KG1 (cell line): ENCODE measurements around the gene CAT.

Experiments
- DNase-seq: peaks from one replicate; lab custom pipeline; 2025; lab: John Stamatoyannopoulos, UW

CAT gene

GRCh38 chr11:34459507-34460162 is 20.9 kb downstream of the CAT start:
- no peak for DNase-seq

- DNase-seq = no peak
Measured at GRCh38 chr11:34460278-34460677, 21.5 kb downstream of the CAT start.

- DNase-seq = no peak
Measured at GRCh38 chr11:34461215-34461614, 22.5 kb downstream of the CAT start.

DNA sequence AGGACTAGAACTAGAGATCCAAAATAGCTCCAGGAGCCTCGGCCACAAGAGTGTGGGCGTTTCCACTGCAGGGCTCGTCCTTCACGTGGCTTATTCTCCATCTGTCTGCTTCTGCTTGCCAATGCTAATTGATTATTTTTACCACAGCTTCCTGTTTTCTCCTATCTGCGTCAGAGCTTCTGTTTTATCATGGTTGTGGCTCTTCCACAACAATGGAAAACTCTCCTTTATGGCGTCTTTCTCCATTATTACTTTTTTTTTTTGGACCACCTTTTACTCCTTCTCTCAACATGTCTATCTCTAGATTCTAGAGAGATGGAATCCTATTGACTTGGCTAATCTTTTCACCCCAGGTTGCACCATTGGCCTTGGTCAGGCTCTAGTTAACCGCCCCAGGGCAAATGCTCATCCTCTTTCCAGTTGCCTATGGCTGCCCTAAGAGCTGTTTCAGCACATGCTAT is 25.9 kb downstream of the CAT start:
- no peak for DNase-seq

GRCh38 chr11:34466802-34467488 is 28.2 kb downstream of the CAT start:
- DNase-seq = no peak

- DNase-seq = no peak
Measured at GRCh38 chr11:34468209-34468841, 29.6 kb downstream of the CAT start.

DNA sequence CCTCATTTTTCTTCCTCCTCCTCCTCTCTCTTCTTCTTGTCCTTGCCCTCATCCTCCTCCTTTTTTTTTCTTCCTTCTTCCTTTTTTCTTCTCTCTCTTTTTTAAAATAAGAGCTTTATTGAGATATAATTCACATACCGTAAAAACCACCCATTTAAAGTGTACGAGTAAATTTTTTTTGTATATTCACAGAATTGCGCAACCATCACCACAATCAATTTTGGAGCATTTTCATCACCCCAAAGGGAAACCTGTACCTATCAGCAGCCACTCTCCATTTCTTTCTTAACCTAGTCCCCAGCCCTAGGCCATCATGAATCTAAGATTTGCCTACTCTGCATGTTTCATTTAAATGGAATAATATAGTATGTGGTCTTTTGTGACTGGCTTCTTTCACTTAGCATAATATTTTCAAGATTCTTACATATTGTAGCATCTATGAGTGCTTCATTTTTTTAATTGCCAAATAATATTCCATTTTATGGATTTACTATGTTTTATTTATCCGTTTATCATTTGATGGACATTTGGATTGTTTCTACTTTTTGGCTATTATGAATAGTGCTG is 35.0 kb downstream of the CAT start:
- DNase-seq = no peak

DNA sequence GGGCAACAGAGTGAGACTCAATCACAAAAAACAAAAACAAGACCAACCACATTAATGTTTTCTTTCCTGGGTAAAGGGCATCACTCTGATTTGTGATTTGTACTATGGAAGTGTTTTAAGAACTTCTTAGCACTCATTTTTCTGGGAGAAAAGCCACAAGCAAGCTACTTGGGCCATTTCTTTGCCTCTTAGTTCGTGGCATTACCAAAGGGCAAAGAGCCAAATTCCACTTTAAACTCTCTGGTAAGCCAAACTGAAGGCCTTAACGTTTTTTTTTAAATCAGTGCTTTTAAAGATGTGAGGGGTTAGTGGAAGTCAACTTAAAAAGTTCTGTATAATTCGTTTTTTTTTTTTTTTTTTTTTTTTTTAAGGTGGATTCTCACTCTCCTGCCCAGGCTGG is 36.9 kb downstream of the CAT start:
- no peak for DNase-seq

DNA sequence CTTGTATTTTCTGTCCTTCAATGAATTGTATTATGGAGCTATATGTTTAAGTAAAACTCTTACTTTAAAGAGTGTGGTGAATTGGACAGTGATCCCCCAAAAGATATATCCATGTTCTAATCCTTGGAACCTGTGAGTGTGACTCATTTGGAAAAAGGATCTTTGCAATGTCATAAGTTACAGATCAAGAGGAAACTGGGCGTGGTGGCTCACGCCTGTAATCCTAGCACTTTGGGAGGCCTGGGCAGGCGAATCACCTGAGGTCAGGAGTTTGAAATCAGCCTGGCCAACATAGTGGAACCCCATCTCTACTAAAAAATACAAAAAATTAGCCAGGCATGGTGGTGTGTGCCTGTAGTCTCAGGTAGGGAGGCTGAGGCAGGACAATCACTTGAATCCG is 38.1 kb downstream of the CAT start:
- no peak for DNase-seq

DNA sequence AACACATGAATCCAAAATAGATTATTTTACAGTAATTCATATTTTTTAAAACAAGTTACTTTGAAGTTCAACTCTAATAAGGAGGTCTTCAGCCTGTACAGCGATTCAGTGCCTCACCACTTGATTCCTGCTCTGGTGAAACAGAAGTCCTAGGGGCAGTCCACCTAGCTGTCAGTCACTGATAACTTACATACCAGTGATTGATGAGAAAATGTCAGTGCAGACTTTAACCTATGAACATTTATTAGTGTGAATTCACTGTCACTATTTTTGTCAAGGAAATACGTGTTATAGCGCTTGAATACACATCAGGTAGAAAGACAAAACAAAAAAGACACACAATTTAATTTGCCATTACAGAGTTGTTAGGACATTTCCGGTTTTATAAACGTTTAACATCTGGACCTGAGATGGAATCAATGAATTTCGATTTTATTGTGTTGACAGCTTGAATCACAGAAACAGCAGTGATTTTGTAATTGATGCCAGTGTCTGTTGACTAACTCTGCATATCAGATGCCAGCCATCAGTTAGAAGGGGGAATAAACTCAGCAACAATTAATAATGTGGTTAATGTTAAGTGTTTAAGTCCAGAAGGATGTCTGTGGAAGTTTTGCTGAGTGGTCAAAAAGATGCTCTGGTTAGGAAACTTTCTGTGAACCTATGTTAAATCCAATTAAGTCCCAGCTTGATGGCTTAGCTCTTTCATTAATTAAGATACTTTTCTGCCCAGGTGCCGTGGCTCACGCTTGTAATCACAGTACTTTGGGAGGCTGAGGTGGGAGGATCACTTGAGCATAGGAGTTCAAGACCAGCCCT is 40.3 kb downstream of the CAT start:
- no peak for DNase-seq

DNA sequence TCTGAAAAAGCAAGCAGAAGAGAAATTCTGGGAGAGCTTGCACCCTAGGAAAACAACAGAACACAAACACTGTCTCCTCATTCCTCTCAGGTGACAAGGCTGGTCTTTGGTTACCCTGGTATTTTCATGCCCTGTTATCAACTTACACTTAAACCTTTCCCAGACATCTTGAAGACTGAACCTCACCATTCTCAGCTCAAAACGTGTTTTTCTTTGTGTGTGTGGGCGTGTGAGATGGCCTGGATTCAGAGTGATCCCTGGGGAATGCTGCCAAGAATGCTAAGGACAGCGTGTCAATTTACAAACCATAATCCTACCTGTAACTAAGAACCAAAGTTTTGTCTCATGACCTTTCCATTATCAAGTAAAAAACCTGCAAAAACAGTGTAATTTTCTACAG is 41.6 kb downstream of the CAT start:
- DNase-seq = no peak

- no peak for DNase-seq
Measured at GRCh38 chr11:34481307-34481706, 42.6 kb downstream of the CAT start.

DNA sequence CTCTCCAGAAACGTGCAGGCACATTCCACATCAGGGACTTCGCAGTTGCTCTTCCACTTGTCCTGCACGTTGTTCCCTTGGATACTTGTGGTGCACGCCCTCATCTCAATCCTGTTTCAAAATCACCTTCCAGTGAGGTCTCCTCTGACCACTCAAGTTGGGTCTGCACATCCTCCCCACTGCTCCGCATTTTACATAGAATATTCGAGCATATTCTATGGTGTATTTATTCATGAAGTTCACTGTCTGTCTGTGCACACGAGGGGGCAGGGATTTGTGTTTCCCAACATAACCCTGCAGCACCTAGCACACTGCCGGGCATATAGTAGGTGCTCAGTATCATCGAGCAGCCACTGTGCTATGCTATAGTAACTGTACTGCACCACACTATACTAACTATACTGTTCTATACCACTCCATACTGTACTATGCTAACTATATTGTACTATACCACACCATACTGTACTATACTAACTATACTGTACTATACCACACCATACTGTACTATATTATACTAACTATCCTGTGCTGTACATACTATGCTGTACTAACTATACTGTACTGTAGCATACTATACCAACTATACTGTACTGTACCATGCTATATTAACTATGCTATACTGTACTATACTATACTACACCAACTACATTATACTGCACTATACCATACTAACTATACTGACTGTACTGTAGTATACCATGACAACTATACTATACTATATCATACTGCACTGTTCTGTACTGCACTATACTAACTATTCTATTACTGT is 44.6 kb downstream of the CAT start:
- DNase-seq = no peak

GRCh38 chr11:34487430-34487829 is 48.7 kb downstream of the CAT start:
- no peak for DNase-seq

GRCh38 chr11:34488855-34489557 is 50.3 kb downstream of the CAT start:
- no peak for DNase-seq

DNA sequence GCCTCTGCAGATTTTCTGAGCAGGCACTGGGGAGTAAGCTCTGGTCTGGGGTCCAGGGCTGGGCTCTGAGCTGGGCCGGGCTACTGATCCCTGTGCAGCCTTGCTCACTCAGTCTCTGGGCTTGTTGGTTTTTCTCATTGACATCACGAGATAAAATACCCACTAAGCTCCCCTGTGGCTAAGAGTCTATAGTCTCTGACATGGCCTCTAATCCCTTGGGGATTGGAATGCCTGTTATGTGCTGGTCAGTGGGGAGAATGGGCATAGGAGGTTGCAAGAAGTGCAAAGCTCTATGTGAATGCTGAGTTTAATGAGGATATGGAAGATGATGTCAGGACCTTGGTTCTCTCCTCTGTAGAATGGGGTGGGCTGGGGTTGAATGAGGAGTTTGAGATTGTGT is 51.6 kb downstream of the CAT start:
- no peak for DNase-seq

GRCh38 chr11:34492806-34493414 is 54.2 kb downstream of the CAT start:
- peak; percentile 34 for DNase-seq

DNA sequence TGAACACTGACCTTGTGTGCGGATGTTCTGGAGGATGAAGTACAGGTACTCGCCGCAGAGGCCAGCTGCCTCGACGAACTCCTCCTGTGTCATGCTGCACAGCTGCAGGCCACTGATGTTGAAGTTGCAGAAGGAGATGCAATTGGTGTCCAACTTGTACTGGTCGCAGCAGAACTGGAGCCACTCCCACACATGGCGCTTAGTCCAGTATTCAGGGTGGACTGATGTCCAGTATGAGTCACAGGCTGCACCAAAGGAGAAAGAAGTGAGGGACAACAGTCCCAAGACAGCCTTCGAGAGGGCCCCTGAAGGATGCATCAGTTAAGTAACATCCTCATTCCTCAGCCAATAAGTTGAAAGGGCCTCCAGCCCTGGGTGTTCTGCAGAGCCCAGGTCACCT is 54.7 kb downstream of the CAT start:
- no peak for DNase-seq

DNA sequence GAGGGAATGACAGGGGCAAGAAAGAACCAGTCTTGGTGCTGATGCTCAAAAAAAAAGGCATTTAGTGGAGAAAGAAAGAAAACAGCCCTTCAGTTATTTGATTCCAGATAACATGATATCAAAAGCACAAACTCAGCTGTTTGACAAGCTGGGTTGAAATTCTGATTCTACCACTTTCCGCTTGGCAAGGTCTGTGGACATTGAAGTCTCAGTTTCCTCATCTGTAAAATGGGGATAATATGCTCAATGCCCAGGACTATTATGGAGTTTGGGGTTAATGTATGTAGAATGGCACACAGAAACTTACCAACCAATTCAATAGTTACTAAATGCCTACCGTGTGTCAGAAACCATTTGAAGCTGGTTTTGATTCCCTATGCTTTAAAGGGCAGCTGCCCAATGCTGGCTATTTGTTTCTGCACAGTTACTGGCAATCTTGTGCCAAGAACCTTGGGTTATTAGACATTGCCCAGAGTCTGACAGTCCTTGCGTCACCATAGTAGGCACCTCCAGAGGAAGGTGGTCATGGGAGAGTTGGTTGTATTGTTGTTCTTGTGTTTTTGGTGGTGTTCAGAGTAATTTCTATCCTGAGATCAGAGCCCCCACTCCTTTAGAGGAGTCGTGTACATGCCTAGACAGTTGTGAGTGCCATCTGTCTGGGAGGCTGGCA is 55.3 kb downstream of the CAT start:
- DNase-seq = no peak

DNA sequence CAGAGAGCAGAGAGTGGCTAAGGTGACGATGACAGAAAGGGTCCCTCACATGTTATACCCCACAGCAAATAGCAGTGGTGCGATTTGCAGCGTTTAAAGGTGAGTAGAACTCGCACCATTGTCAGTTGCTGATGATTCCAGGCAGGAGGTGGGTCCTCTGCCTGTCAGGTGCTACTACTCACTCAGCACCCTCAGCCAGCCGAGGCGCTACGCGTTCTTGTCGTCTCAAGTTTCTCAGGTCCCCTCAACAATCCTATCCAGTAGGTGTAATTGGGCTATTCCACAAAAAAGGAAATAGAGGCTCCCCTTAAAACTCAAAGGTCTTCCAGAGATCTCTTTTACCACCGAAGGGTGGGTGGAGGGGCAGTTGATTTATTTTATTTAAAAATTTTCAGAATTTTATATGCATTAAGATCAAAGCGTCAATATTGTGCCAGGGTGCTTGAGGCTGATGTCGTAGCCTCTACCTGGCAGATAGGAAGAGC is 56.5 kb downstream of the CAT start:
- DNase-seq = no peak
